Measurements from ENCODE around the gene MTRFR.
A peak's percentile ranks its signal among the peaks of the same experiment; 100 is the strongest.

The MTRFR gene

DNA sequence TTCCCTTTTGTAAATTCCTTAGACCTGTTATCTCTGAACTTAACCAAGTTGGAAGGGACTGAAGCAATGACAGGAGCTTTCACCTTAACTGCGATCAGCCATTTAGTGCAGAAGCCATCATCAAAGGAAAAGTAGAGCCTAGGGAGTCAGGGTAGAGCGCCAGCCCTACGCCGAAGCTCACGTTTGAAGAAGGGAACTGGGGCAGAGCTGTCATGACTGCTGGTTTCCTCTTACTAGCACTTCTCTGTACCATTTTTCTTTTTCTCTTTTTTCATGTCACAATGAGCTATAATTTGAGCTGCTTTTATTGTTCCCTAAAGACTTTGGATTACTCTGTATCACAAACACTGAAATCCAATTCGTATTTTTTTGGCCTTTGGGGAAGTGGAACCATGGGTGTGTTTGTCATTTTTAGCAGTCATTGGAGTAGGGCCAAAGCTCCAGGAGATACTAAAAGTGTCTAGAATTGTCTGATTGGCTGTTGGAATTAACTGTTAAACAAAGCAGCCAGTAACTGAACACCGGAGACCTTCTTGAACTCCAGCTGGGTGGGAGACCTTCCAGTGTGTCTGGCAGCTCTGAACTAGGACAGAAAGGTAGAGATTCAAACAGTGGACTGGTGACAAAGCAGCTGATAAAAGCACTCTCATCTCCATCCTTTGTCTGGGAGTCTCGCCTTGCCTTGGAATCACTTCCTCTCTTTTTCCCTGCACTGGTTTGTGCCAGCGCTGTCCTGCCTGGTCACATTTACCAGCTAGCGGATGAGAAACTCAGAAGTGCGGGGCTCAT is 9.1 kb downstream of the MTRFR start:
- TF ChIP-seq POLR2AphosphoS5 (IDR thresholded peaks at IDR 0.05; ENCODE audit: low read depth, low read length), result no peak
- no peak for TF ChIP-seq TAF1 (IDR thresholded peaks at IDR 0.05; ENCODE audit: borderline replicate concordance, insufficient read depth, low read length)
- TF ChIP-seq, protein P1, sequence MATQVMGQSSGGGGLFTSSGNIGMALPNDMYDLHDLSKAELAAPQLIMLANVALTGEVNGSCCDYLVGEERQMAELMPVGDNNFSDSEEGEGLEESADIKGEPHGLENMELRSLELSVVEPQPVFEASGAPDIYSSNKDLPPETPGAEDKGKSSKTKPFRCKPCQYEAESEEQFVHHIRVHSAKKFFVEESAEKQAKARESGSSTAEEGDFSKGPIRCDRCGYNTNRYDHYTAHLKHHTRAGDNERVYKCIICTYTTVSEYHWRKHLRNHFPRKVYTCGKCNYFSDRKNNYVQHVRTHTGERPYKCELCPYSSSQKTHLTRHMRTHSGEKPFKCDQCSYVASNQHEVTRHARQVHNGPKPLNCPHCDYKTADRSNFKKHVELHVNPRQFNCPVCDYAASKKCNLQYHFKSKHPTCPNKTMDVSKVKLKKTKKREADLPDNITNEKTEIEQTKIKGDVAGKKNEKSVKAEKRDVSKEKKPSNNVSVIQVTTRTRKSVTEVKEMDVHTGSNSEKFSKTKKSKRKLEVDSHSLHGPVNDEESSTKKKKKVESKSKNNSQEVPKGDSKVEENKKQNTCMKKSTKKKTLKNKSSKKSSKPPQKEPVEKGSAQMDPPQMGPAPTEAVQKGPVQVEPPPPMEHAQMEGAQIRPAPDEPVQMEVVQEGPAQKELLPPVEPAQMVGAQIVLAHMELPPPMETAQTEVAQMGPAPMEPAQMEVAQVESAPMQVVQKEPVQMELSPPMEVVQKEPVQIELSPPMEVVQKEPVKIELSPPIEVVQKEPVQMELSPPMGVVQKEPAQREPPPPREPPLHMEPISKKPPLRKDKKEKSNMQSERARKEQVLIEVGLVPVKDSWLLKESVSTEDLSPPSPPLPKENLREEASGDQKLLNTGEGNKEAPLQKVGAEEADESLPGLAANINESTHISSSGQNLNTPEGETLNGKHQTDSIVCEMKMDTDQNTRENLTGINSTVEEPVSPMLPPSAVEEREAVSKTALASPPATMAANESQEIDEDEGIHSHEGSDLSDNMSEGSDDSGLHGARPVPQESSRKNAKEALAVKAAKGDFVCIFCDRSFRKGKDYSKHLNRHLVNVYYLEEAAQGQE (IDR thresholded peaks at IDR 0.05; ENCODE audit: insufficient read depth in 1 of 2, low read depth in 2 of 2, low read length in 2 of 2), result no peak
- TF ChIP-seq SIN3A (IDR thresholded peaks at IDR 0.05; ENCODE audit: borderline replicate concordance, insufficient read depth, low read length), result no peak
- no peak for TF ChIP-seq FOXP2 (optimal IDR thresholded peaks at IDR 0.05; ENCODE audit: borderline replicate concordance, extremely low read depth, extremely low read length, insufficient read depth)

DNA sequence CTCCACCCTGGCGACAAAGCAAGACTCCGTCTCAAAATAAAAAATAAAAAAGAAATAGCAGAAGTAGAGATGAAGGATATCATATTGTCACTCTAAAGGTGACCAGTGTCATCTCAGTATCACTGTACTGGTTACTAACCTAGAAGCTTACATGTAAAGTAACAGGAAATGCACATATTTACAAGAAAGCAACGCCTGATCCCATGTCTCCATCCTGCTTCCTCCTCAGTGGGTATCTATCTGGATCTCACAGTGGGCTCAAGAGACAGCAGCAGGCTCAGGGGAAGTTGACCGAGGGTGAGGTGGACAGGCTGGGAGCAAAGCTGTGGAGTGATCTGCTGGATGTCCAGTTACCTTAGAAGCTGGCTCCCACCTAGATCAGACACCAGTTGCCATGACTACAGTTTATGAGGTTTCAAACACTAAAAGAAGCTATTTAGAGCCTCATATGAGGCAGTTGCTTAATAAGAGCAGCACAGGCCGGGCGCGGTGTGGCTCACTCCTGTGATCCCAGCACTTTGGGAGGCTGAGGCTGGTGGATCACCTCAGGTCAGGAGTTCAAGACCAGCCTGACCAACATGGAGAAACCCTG is 10.5 kb downstream of the MTRFR start:
- 0 out of 2 replicates have a peak, but pooled peaks have one; percentile 26 for TF ChIP-seq POLR2AphosphoS5 (IDR thresholded peaks at IDR 0.05; ENCODE audit: low read depth, low read length)
- TF ChIP-seq, protein P1 (IDR thresholded peaks at IDR 0.05; ENCODE audit: insufficient read depth in 1 of 2, low read depth in 2 of 2, low read length in 2 of 2), result no peak

DNA sequence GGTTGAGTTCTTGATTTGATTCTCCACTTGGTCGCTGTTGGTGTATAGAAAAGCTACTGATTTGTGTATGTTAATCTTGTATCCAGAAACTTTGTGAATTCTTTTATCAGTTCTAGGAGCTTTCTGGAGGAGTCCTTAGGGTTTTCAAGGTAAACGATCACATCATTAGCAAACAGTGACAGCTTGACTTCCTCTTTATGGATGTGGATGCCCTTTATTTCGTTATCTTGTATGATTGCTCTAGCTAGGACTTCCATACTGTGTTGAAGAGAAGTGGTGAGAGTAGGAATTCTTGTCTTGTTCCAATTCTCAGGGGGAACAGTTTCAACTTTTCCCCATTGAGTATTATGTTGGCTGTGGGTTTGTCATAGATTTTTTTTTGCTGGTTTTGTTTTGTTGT is 12.4 kb downstream of the MTRFR start:
- TF ChIP-seq, protein P1 (IDR thresholded peaks at IDR 0.05; ENCODE audit: insufficient read depth in 1 of 2, low read depth in 2 of 2, low read length in 2 of 2), result no peak
- TF ChIP-seq FOXP2 (optimal IDR thresholded peaks at IDR 0.05; ENCODE audit: borderline replicate concordance, extremely low read depth, extremely low read length, insufficient read depth) (no peak), POLR2AphosphoS5 (IDR thresholded peaks at IDR 0.05; ENCODE audit: low read depth, low read length) (no peak)

DNA sequence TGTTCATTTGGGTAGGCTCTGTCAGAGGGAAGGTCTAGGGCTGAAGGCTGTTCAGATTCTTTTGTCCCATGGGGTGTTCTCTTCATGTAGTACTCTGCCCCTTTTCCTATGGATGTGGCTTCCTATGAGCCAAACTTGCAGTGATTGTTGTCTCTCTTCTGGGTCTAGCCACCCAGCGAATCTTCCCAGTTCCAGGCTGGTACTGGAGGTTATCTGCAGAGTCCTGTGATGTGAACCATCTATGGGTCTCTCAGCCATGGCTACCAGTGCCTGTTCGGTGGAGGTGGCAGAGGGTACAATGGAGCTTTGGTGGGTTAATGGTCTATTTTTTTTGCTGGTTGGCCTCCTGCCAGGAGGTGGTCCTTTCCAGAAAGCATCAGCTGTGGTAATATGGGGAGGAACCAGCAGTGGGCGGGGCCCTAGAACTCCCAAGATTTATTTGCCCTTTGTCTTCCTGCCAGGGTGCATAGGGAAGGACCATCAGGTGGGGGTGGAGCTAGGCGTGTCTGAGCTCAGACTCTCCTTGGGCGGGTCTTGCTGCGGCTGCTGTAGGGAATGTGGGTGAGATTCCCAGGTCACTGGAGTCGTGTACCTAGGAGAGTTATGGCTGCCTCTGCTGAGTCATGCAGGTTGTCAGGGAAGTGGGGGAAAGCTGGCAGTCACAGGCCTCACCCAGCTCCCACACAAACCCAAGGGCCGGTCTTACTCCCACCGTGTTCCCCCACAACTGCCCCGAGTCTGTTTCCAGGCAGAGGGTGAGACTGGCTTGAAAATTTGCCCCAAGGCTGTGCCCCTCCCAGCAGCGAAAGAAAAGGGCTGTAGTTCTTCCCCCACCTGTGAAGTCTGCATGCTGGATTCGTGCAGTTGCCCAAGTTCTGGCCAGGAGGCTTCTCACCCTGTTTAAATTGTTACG is 17.5 kb downstream of the MTRFR start:
- TF ChIP-seq, protein P1 (IDR thresholded peaks at IDR 0.05; ENCODE audit: insufficient read depth in 1 of 2, low read depth in 2 of 2, low read length in 2 of 2), result no peak
- TF ChIP-seq FOXP2 (optimal IDR thresholded peaks at IDR 0.05; ENCODE audit: borderline replicate concordance, extremely low read depth, extremely low read length, insufficient read depth), result no peak
- no peak for TF ChIP-seq SIN3A (IDR thresholded peaks at IDR 0.05; ENCODE audit: borderline replicate concordance, insufficient read depth, low read length)
- TF ChIP-seq POLR2AphosphoS5 (IDR thresholded peaks at IDR 0.05; ENCODE audit: low read depth, low read length), result no peak
- TF ChIP-seq TAF1 (IDR thresholded peaks at IDR 0.05; ENCODE audit: borderline replicate concordance, insufficient read depth, low read length), result no peak

All from PFSK-1 (cell line).